ENCODE results near the gene BICDL1.
"Not testable (repeated sequence)": the region's sequence is repeated elsewhere in the genome, so short reads cannot be mapped to it uniquely, and the experiment has no call there.

BICDL1 gene

GRCh38 chr12:120000556-120000955 is 11.5 kb downstream of the BICDL1 start:
- DNase-seq (ENCODE audit: low read depth in 1 of 2, low spot score in 1 of 2), result no peak

GRCh38 chr12:120006258-120006975 is 17.4 kb downstream of the BICDL1 start:
- DNase-seq (ENCODE audit: low read depth in 1 of 2, low spot score in 1 of 2), result no peak

GRCh38 chr12:120007272-120007671 is 18.2 kb downstream of the BICDL1 start:
- DNase-seq (ENCODE audit: low read depth in 1 of 2, low spot score in 1 of 2), result peak; percentile 29 to 49

GRCh38 chr12:120010661-120011230 is 21.7 kb downstream of the BICDL1 start:
- DNase-seq (ENCODE audit: low read depth in 1 of 2, low spot score in 1 of 2), result no peak

GRCh38 chr12:120012067-120012621 is 23.1 kb downstream of the BICDL1 start:
- DNase-seq (ENCODE audit: low read depth in 1 of 2, low spot score in 1 of 2), result peak; percentile 38 to 55

- DNase-seq (ENCODE audit: low read depth in 1 of 2, low spot score in 1 of 2), result no peak
These were observed 24.8 kb downstream of the BICDL1 start for GRCh38 chr12:120013659-120014380.

GRCh38 chr12:120014381-120014735 is 25.3 kb downstream of the BICDL1 start:
- DNase-seq (ENCODE audit: low read depth in 1 of 2, low spot score in 1 of 2), result not testable (repeated sequence)

- DNase-seq (ENCODE audit: low read depth in 1 of 2, low spot score in 1 of 2), result peak in 1 of 2 donors; percentile 49
These were observed 26.3 kb downstream of the BICDL1 start for GRCh38 chr12:120015313-120015712.

- DNase-seq (ENCODE audit: low read depth in 1 of 2, low spot score in 1 of 2), result not testable (repeated sequence)
These were observed 27.2 kb downstream of the BICDL1 start for GRCh38 chr12:120016199-120016598.

- DNase-seq (ENCODE audit: low read depth in 1 of 2, low spot score in 1 of 2), result no peak
These were observed 30.2 kb downstream of the BICDL1 start for GRCh38 chr12:120019197-120019596.

GRCh38 chr12:120019938-120020337 is 30.9 kb downstream of the BICDL1 start:
- no peak for DNase-seq (ENCODE audit: low read depth in 1 of 2, low spot score in 1 of 2)

- DNase-seq (ENCODE audit: low read depth in 1 of 2, low spot score in 1 of 2), result no peak
These were observed 35.2 kb downstream of the BICDL1 start for GRCh38 chr12:120024193-120024592.

- no peak for DNase-seq (ENCODE audit: low read depth in 1 of 2, low spot score in 1 of 2)
These were observed 36.6 kb downstream of the BICDL1 start for GRCh38 chr12:120025640-120026039.

GRCh38 chr12:120032242-120032641 is 43.2 kb downstream of the BICDL1 start:
- no peak for DNase-seq (ENCODE audit: low read depth in 1 of 2, low spot score in 1 of 2)

- DNase-seq (ENCODE audit: low read depth in 1 of 2, low spot score in 1 of 2), result no peak
These were observed 48.8 kb downstream of the BICDL1 start for GRCh38 chr12:120037851-120038250.

- no peak for DNase-seq (ENCODE audit: low read depth in 1 of 2, low spot score in 1 of 2)
These were observed 50.7 kb downstream of the BICDL1 start for GRCh38 chr12:120039711-120040110.

GRCh38 chr12:120041386-120042231 is 52.6 kb downstream of the BICDL1 start:
- peak in 1 of 2 donors; percentile 5 for DNase-seq (ENCODE audit: low read depth in 1 of 2, low spot score in 1 of 2)

- not testable (repeated sequence) for DNase-seq (ENCODE audit: low read depth in 1 of 2, low spot score in 1 of 2)
These were observed 56.3 kb downstream of the BICDL1 start for GRCh38 chr12:120045367-120045766.

GRCh38 chr12:120047072-120047471 is 58.0 kb downstream of the BICDL1 start:
- no peak for DNase-seq (ENCODE audit: low read depth in 1 of 2, low spot score in 1 of 2)

- DNase-seq (ENCODE audit: low read depth in 1 of 2, low spot score in 1 of 2), result no peak
These were observed 59.2 kb downstream of the BICDL1 start for GRCh38 chr12:120048263-120048662.

GRCh38 chr12:120049426-120049825 is 60.4 kb downstream of the BICDL1 start:
- no peak for DNase-seq (ENCODE audit: low read depth in 1 of 2, low spot score in 1 of 2)
